GM18861 (cell line): ENCODE measurements around the gene EYA3.

Experiments
- ATAC-seq: cut with Tn5 transposase; IDR thresholded peaks from one replicate; pipeline ENCODE4 v1.9.1; 2021; ENCODE audit not compliant: unreplicated experiment

The EYA3 gene

DNA sequence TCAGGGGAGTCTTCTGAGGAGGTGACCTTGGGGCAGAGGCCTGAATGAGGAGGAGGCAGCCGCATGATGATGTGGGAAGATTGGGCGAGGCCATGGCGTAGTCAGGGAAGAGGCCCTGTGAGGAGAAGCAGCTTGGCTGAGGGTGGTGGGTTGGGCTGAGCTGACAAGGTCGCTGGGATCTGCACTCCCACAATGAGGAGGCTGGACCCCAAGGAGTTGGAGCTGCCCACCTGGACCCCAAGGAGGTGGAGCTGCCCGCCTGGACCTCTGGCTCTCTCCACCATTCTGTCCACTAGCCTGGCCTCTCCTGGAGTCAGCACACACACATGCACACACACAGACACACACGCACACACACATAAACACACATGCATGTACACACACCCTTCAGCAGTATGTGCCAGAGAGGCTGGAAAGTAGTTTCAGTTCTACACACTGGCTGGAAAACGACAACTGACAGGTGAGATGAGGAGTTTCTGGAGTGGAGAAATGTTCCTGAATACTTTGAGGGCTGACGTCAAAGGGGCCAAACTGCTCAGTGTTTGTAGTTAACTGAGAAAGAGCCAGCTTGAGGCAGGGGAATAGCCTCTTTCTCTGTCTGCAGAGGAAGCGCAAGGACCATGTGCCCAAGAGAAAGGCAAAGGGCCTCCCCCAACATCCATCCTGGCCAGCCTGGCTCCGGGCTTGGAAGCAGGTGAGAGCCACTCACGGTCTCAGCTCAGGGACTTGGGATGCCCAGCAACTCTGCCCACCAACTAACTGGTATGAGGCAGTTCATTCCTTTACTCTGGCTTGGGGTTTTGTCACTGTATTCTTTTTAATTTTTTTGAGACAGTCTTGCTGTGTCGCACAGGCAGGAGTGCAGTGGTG, 146.5 kb downstream of the EYA3 start:
- no peak for ATAC-seq

DNA sequence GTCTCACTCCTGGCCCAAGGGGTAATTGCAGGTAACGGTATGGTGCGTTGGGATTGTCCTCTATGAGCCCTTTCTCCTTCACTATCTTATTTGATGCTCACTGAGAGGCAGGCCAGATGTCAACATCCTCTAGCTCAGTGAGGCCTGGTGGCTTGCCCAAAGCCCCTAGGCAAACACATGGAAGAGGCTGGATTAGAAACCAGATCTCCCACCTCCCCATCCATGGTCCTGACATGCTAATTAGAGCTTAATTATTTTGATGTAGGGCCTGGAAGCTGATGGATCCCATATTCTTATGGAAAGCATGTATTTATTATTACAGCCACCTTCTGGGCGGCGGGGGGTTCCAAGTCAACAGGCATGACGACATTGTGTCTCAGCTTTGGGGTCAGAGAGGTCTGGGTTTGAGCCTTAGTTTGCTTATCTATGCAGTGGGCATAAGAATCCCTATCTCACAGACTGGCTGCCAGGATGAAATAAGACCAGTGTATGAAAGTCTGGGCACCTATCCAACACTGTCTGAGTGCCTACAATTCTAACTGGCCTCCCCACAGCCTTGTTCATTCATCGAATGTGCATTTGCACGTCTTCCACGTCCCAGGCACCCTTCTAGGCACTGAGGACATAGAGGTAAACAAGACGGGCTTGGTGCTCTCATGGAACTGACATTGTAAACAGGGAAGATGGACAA, 147.4 kb downstream of the EYA3 start:
- ATAC-seq: no peak

DNA sequence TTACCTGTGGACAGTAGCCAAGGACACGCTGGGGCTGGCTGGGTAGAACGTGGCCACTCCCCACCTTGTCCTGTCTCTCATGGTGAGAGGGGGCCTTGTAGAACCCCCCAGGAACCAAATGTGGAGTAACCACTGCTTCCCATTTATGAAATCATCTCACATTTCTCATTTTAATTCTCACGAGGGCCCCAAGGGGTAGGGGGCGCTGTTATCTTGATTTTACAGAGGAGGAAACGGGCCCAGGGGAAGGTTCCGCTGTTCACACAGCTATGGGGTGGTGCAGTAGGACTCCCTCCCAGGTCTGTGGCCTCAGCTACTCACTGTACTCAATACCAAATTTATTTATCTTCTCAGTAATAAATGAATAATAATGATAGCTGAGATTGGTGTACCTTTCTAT, 148.1 kb downstream of the EYA3 start:
- ATAC-seq: no peak

DNA sequence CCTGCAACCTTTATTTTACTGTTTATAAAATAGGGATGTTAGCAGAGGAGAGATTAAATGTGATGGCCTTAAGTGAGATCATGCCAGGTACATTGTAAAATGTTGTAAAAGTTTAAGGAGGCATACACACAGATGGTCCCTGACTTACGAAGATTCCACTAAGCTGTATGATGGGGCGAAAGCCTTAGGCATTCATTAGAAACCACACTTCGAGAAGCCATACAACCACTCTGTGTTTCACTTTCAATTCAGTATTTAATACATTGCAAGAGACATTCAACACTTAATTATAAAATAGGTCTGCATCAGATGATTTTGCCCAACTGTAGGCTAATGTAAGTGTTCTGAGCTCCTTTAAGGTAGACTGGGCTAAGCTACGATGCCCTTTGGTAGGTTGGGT, 149.9 kb downstream of the EYA3 start:
- ATAC-seq: no peak

DNA sequence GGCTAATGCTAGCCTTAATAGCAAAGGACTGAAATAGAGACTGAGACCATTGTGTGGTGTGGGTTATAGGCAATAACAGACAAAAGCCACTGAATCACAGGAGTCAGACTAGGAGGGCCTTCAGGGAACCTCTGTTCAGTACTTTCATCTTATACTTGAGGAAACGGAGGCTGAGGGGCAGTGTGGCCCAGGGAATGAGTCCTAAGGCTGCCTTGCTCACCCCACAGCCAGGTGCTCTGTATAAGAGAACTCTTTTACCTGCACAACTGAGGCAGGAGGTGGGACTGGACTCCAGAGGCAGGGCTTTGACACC, 150.9 kb downstream of the EYA3 start:
- ATAC-seq: no peak

DNA sequence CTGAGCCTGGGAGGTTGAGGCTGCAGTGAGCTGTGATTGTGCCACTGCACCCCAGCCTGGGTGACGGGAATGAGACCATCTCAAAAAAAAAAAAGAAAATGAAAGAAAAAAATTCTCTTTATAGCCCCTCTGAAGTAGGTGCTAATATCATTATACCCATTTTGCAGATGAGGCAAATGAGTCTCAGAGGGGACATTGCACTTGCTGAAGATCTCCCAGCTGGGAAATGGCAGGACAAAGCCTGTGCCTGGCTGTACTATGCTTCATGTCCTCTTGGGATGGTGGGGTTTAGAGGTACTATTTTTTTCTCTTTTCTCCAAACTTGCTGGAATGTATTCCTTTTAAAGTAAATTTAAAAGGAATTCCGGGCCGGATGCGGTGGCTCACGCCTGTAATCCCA, 152.0 kb downstream of the EYA3 start:
- ATAC-seq: no peak

DNA sequence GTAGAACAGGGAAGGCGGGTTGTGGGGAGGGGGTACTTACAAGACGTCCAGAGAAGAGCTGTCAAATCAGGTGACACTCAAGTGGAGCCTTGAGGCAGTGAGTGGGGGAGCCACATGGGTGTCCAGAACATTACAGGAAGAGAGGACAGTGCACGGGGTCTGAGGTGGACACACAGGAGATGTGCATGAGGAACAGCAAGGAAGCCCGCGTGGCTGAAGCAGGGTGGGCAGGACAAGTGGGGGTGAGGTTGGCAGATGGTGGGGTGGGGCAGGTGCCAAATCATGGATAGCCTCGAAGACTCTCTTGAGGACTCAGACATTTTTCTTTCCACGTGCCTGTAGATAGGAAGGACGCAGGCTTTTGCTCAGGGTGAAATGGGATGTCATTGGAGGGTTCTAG, 152.7 kb downstream of the EYA3 start:
- ATAC-seq: no peak

DNA sequence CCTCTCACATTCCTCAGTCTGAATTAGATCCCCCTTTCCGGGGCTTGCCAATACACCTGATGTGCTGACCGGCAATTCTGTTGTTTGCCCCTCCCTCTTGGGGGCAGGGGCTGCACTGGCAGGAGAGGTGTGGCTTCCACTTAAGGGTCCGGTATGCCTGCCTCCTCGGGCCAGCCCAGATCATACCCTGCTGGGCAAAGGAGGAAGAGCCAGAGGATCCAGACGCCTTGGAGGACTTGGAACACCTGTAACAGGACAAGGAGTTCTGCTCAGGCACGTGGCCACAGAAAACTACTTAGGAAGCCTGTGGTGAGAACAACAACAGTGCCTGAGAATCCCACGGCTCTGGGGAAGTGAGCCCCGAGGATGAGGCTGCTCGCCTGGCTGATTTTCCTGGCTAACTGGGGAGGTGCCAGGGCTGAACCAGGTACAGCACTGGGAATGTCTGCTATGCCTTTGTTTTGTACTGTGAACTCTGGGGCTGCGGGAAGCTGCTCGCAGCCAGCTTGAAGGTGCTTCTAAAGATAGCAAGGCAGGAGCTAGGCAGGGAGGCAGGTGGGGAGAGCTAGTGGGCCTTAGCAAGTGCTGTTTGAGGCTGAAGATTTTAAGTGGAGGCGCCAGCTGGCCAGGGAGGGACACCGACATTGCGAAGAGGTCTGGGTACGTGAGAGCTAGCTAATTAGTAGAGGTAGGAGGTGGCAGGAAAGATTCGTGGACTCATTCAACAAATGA, 153.4 kb downstream of the EYA3 start, which contains the start of gene SMPDL3B:
TSS of gene SMPDL3B (plus strand) at position 183 of the 732 bp plus-strand sequence. CDS start at position 367, 184 bp downstream.
- no peak for ATAC-seq

DNA sequence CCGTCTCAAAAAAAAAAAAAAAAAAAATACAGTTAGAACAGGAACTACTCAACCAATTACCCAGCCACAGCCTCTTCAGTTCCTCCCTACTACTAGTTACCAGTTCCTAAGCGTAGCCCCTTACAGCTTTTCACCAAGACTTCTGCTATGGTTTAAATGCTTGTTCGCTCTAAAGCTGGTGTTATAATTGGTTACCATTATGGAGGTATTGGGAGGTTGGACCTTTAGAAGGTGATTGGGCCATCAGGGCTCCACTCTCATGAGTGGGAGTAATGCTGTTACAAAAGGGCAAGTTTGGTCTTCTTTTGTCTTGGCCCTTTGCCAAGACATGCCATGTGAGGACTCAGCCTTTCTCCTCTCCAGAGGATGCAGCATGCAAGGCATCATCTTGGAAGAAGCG, 156.7 kb downstream of the EYA3 start:
- no peak for ATAC-seq

DNA sequence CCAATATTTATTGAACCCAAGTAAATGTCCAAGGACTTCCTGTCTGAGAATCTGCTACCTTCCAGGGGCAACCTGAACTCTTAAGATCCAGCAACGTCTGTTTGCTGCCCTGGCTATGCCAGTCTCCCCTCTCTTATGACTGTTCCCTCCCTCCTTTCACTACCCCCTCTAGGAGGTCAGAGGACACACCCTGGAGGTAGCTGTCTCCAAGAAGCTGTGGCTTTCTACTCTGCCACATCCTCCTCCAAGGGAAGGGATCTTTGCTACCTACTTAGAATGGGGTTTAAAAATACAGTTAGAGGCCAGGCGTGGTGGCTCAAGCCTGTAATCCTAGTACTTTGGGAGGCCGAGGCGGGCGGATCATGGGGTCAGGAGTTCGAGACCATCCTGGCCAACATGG, 157.2 kb downstream of the EYA3 start:
- no peak for ATAC-seq

DNA sequence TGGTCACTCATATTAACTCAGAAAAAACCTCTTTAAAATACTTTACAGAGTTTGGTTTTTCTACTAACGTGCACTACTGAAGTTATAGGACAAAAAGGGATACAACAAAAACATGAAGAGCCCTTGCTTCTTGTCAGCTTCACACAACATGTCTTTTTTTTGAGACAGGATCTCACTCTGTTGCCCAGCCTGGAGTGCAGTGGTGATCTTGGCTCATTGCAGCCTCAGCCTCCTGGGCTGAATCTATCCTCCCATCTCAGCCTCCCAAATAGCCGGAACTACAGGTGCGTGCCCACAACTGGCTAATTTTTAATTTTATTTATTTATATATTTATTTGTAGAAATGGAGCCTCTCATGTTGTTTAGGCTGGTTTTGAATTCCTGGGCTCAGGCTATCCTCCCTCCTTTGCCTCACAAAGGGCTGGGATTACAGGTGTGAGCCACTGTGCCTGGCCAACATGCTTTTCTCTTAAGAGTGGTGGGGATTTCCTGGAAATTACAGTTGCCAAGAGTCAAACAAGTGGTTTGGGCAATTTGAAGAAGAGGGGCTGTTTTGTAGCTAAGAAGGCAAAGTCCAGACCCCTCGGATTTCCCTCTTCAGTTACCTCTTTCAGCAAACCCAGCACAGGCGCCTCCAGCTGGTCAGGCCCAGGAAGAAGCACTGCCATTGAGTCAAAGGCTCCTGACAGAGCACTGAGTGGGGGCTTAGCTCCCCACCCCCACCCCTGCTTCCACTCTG, 160.0 kb downstream of the EYA3 start:
- no peak for ATAC-seq

DNA sequence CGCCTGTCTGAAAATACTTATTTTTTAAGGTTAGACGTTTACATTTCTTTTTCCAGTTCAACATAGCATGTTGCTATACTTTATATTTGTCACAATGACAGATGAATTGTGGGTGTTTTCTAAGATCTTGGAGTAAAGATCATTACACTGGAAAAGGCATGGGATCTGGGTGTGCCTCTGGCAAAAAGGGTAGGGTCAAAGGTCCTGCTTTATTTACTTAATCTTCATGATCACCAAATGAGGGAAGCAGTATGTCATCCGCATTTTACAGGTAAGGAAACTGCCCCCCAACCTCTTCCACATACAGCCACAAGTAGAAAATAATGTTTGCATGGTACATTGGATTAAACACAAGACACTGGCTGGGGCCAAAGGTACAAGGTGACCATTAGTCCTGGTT, 166.1 kb downstream of the EYA3 start:
- ATAC-seq: no peak
